Frontal cortex (tissue), 4 donors: ENCODE measurements around the gene ZBTB47. TPM values are rescaled to one million over a fixed set of nuclear protein-coding genes. Genes with fewer than 3 reads are reported as not detected.

Experiments used
- DNase-seq, 2 donors: peaks; one replicate each; pipeline ENCODE4 v3.0.0; 2012; ENCODE audit warnings: low spot score in 2 of 2
- FAIRE-seq: peaks from 2 replicates; lab custom pipeline; 2012; peaks lifted over from hg19 to GRCh38; lab: Jason Lieb, UNC
- total RNA-seq: library from RNA; depleted of rRNA; stranded (reverse); fragments of >200 nt; gene quantifications from one replicate; pipeline ENCODE4 v1.2.3, GENCODE V29; 2014
- donor health status: control.
- donor health status: control.
- donor health status: control.

Gene ZBTB47
- total RNA-seq, 1 donor from 2014 or later, result 19.6 TPM

- DNase-seq (no peak), FAIRE-seq (no peak)
These were observed 29.0 kb downstream of the ZBTB47 start for GRCh38 chr3:42682301-42683070.

GRCh38 chr3:42683875-42684598 is 30.5 kb downstream of the ZBTB47 start:
- FAIRE-seq (no peak), DNase-seq (peak; percentile 75 to 79)

- FAIRE-seq, result no peak
- DNase-seq, result no peak
These were observed 31.3 kb downstream of the ZBTB47 start for GRCh38 chr3:42684632-42685362.

- DNase-seq (no peak), FAIRE-seq (no peak)
These were observed 31.9 kb downstream of the ZBTB47 start, which contains the start of gene KLHL40 for GRCh38 chr3:42685363-42685881. TSS of gene KLHL40 (plus strand) at chr3:42685537. CDS start at chr3:42685619, 82 bp downstream.

GRCh38 chr3:42685891-42686820 is 32.7 kb downstream of the ZBTB47 start:
- FAIRE-seq, result no peak
- DNase-seq, result no peak

- DNase-seq (no peak), FAIRE-seq (no peak)
These were observed 33.5 kb downstream of the ZBTB47 start for GRCh38 chr3:42686832-42687650.

- DNase-seq, result no peak
- no peak for FAIRE-seq
These were observed 34.5 kb downstream of the ZBTB47 start for GRCh38 chr3:42688016-42688415.

- FAIRE-seq (no peak), DNase-seq (no peak)
These were observed 35.3 kb downstream of the ZBTB47 start for GRCh38 chr3:42688487-42689420.

GRCh38 chr3:42689421-42690014 is 36.0 kb downstream of the ZBTB47 start:
- DNase-seq (no peak), FAIRE-seq (no peak)

- DNase-seq (no peak), FAIRE-seq (no peak)
These were observed 36.7 kb downstream of the ZBTB47 start for GRCh38 chr3:42690191-42690590.

- no peak for FAIRE-seq
These were observed 37.5 kb downstream of the ZBTB47 start for GRCh38 chr3:42690766-42691680.

GRCh38 chr3:42691816-42692666 is 38.5 kb downstream of the ZBTB47 start:
- FAIRE-seq (no peak), DNase-seq (no peak)

More at GRCh38 chr3:42690766-42691680, 37.5 kb downstream of the ZBTB47 start:
- no peak for DNase-seq

- FAIRE-seq (no peak), DNase-seq (no peak)
These were observed 39.4 kb downstream of the ZBTB47 start for GRCh38 chr3:42692667-42693529.

GRCh38 chr3:42693530-42693930 is 40.0 kb downstream of the ZBTB47 start:
- no peak for DNase-seq
- FAIRE-seq, result no peak
